NCI-H128 (cell line): Measurements from ENCODE around the gene SETD6.
A peak's percentile ranks its signal among the peaks of the same experiment; 100 is the strongest.
"Not testable (repeated sequence)": the region's sequence is repeated elsewhere in the genome, so short reads cannot be mapped to it uniquely, and the experiment has no call there.

ENCODE experiments used
- DNase-seq: peaks from one replicate; lab custom pipeline; 2025; ENCODE audit not compliant: unreplicated experiment; lab: John Stamatoyannopoulos, UW

SETD6 gene

GRCh38 chr16:58515125-58515870, at the start of gene SETD6:
Gene SETD6 (plus strand): TSS chr16:58515517. CDS start chr16:58515538, 21 bp downstream.
- no peak for DNase-seq

- DNase-seq: no peak
These were observed 49.5 kb upstream of the SETD6 start for GRCh38 chr16:58465817-58466216.

DNA sequence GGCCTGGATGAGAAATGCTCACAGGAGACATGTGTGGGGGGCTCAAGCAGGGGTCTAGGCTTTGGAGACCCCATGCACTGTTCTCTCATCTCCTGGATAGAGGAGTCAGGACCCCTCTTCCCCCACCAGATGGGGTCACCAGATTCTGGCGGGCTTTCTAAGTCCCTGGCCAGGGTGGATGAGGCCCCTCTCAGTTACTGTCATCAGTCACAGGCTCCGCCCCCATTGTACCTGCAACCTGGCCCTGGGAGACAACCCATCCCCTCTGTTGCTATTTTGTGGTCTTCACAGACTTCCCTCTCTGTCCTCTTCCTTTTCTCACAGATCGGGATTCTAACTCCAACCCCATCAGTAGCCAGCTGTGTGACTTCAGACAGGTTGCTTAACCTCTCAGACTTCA, 48.9 kb upstream of the SETD6 start:
- DNase-seq: no peak

DNA sequence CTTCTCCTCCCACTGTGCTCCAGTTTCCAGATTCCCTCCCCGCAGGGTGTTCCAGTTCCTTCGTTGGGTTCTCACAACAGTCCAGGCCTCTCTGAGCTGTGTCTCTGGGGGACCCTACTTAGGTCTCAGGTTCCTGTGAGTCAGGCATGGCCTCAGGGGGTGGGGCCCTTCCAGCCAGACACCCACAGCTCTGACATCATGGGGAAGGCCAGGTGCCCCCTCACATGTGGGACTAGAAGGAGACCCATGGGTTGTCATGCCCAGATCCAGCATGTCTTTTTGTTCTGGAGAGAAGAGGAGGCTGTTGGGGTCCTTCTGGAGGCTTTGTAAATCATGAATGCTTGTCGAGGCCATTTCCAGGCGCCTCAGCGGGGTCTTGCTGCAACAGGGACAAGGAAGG, 47.4 kb upstream of the SETD6 start:
- no peak for DNase-seq

DNA sequence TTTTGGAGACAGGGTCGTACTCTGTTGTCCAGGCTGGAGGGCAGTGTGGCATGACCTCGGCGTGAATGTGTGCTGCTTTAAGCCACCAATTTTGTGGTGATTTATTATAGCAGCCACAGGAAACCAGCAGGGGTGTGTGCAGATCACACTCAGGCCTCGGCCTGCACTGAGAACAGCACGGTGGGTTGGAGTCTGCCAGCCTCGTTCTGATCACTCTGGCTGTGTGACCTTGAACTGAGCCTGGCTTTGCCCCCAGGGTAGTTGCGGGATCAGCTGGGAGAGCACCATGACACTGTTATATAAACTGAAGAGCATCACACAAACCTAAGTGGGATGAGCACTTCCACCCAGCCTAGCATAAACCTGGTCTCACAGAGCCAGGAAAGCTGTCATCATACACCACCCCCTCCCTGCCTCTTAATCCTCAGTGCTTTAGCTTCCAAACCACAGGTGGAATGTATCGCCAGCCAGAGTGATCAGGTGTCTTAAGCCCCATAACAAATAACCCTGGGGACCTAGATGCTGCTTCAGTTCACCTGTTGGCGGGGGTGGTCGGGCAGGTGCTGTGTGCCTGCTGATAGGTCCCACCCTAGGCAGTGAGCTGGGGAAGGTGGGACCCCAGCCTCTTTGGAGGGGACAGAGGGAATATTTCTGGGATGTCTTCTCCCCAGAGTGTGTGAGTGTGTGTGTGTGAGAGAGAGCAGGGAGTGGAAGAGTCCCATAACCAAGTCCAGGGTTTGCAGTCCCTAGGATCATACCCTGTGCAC, 43.9 kb upstream of the SETD6 start:
- DNase-seq: no peak

GRCh38 chr16:58472266-58472665, 43.1 kb upstream of the SETD6 start:
- no peak for DNase-seq

- DNase-seq: no peak
These were observed 42.5 kb upstream of the SETD6 start for GRCh38 chr16:58472827-58473226.

GRCh38 chr16:58474296-58474695, 41.0 kb upstream of the SETD6 start:
- no peak for DNase-seq

DNA sequence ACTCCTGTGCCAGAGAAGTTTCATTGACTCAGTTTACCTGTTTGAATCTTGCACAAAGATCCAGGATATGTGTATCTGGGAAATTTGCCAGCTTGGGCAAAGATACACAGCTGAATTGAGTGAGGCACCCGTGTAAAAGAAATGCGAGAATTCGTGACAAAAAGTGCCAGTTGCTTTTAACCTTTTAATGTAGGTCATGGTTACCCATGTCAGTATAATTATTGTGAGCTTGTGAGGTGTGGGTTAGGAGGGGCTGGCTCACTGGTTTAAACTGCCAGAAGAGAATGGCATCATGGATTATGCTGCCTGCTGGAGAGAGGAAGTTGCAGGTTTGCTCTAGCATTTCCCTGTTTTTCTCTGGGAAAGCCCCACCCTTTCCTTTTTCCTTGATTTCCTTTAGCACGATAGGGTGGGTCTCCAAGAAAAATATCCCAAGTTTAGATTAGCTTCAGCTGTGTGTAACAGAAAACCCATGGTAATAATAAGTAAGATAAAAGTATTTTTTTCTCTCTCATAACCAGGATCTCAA, 40.2 kb upstream of the SETD6 start:
- no peak for DNase-seq

GRCh38 chr16:58476791-58477190, 38.5 kb upstream of the SETD6 start:
- no peak for DNase-seq

- DNase-seq: no peak
These were observed 36.9 kb upstream of the SETD6 start for GRCh38 chr16:58478427-58478826.

DNA sequence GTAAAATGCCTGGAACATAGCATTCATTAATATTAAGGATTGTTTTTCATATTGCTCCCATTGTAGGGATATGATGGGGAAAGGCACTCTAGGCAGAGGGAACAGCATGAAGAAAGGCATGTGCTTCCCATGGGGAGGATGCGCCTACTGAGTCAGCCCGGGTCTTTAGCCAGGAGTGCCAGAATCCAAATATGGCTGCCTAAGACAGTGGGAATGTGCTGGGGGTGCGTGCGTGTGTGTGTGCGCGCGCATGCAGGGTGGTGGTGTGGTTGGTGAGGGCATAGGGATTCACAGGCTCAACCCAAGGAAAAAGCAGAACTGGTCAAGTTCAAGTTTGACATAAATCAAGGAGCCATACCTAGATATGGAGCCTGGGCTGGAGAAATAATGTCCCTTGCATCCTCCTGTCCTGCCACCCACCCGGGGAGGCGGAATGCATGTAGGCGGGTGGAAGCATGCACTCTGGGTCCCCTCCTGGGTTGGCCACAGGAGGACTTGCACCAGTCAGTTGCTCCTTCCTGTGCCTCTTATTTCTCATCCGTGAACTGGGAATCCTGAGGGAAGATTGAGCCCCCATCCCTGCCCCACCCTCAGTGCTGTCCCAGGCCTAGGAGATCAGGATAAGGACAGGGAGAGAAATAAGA, 34.0 kb upstream of the SETD6 start:
- no peak for DNase-seq

- no peak for DNase-seq
These were observed 33.4 kb upstream of the SETD6 start for GRCh38 chr16:58481931-58482330.

GRCh38 chr16:58485184-58485887, 30.0 kb upstream of the SETD6 start:
- DNase-seq: no peak

DNA sequence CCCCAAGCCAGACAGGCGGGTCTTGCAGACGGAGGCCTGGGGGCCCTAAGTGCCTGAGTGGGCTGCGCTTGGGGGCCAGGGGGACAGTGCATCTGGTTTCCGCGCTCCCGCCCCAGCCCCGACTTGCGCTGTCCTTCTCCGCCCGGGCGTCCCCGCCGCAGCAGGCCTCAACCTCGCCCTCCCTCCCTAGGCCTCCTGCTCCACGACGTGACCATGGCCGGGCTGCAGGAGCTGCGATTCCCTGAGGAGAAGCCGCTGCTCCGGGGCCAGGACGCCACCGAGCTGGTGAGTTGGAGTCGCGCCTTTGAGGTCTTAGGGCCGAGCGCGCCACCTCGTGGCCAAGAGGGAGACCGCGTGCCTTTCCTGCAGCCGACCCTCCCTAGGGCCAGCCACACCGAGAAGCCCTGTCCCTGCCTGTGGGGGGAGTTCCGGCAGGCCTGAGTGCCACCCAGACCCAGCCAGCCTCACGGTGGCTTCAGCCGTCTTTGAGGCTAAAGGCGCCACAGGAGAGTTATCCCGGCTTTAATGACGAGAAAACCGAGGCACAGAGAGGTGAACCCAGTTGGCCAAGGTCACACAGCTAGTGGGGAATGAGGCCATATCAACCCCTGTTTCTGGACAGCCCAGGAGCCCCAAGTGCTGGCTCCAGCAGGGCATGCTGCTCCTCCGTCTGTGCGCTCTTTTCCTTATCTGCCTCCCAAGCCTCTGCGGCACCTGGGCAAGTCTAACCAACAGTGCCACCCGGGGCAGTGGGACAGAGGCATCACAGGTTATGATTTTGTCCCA, 27.6 kb upstream of the SETD6 start:
- DNase-seq: peak; percentile 46

DNA sequence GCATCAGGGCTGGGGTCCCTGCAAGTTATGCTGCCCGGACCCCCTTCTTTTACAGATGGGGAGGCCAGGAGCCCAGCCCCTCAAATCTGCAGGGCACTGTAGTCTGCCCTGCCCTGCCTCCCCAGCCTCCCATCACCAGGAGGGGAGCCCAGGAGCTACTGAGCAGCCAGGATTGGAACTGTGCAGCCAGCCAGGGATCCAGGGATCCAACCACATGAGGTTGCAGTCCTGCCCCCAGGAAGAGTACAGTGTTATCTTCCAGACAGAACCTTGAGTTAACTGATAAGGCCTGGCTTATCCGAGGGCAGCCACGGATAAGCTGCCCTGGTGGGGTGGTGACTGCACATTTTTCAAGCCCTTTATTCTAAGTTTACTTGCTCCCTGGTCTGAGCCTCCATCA, 26.8 kb upstream of the SETD6 start:
- no peak for DNase-seq

DNA sequence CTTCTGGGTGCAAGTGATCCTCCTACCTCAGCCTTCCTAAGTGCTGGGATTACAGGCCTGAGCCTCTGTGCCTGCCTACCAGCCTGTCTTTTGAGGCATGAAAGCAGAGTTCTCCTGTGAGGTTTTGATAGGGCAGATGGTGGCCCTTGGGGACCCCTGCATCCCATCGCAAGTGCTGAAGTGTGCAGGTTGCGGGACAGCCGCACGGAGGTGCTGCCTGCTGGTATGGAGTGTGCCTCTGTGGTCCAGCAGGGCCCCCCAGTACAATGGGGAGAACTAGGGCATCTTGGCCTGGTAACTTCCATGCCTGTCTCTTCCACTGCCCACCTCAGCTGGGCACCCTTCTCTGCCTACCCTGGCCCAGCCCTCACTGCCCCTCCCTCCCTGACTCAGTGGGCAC, 25.3 kb upstream of the SETD6 start:
- DNase-seq: no peak

DNA sequence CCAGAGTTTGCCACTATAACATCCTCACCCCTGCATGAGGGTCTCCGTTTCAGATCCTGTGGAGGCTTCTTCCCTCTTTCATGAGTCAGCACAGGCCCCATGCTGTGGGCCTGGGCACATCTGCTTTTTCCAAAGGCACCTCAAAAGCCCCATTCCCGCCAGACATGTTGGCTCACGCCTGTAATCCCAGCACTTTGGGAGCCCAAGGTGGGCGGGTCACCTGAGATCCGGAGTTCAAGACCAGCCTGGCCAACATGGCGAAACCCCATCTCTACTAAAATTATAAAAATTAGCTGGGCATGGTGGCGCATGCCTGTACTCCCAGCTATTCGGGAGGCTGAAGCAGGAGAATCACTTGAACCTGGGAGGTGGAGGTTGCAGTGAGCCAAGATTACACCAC, 24.8 kb upstream of the SETD6 start:
- DNase-seq: not testable (repeated sequence)

- DNase-seq: no peak
These were observed 23.3 kb upstream of the SETD6 start for GRCh38 chr16:58492066-58492465.

DNA sequence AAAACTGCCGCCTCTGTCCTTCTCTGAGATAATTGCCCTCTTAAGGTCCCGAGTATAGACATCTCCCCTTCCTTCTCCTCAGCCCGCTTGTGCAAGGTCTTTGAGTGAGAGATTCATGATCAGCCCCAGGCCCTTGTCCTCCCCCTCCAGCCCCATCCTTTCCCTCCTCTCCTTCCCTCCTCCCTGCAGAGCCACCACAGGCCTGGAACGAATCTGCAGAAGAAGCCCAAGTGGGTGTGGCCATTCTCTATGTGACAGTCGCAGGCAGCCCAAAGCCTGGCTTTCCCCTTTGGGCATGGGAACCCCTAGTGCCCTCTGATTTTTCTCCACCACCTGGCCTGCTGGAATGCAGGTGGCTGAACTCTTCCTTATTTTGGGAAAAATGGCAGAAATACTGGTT, 22.6 kb upstream of the SETD6 start:
- no peak for DNase-seq
